WTC11 (cell line): ENCODE measurements around the gene MOXD1. TPM values are rescaled to one million over a fixed set of nuclear protein-coding genes. Genes with fewer than 3 reads are reported as not detected.

Experiments
- ATAC-seq: fragments of 200-7000 bp; cut with Tn5 transposase; 2 replicates; pipeline ENCODE4 v1.10.0; 2021; ENCODE audit warnings: mild to moderate bottlenecking, moderate library complexity
- CTCF ChIA-PET: fragments of 300-600 bp; sonication (Branson Sonifier 250); formaldehyde crosslinking; loops from one replicate; lab custom pipeline; 2021; ENCODE audit warnings: antibody characterized with exemption; lab: Charles Lee
- POLR2A ChIA-PET: fragments of 350-600 bp; sonication (Branson Sonifier 250); formaldehyde crosslinking; loops from one replicate; lab custom pipeline; 2021; ENCODE audit warnings: antibody characterized with exemption; lab: Charles Lee
- DNase-seq: peaks from one replicate; pipeline ENCODE4 v3.0.0; 2021; ENCODE audit warnings: low spot score
- H3K27ac Mint-ChIP-seq: 2 replicates; pipeline ENCODE4 v1.8.0; 2021; ENCODE audit warnings: mixed read lengths
- H3K27me3 Mint-ChIP-seq: 2 replicates; pipeline ENCODE4 v1.8.0; 2021; ENCODE audit warnings: low read depth, mild to moderate bottlenecking, moderate library complexity, mixed read lengths
- H3K36me3 Mint-ChIP-seq: 2 replicates; pipeline ENCODE4 v1.8.0; 2021; ENCODE audit warnings: mixed read lengths
- H3K4me1 Mint-ChIP-seq: 2 replicates; pipeline ENCODE4 v1.8.0; 2022; ENCODE audit warnings: mixed read lengths
- H3K4me3 Mint-ChIP-seq: 2 replicates; pipeline ENCODE4 v1.8.0; 2021; ENCODE audit warnings: mild to moderate bottlenecking, moderate library complexity, mixed read lengths
- H3K9me3 Mint-ChIP-seq: 2 replicates; pipeline ENCODE4 v1.8.0; 2021; ENCODE audit warnings: mixed read lengths
- ATF1 ChIP-seq: sonication (generic); formaldehyde crosslinking; IDR thresholded peaks from 2 replicates; pipeline ENCODE4 v1.8.1; 2023; ENCODE audit warnings: mild to moderate bottlenecking, moderate library complexity, missing genetic modification reagents
- ATF6 ChIP-seq: sonication (generic); formaldehyde crosslinking; IDR thresholded peaks from 2 replicates; pipeline ENCODE4 v1.8.1; 2023; ENCODE audit warnings: mild to moderate bottlenecking, missing genetic modification reagents
- CBFB ChIP-seq: sonication (generic); formaldehyde crosslinking; IDR thresholded peaks from 2 replicates; pipeline ENCODE4 v1.8.1; 2022; ENCODE audit warnings: mild to moderate bottlenecking, low read depth, missing genetic modification reagents
- CDX4 ChIP-seq: fragments of 250-450 bp; sonication (Bioruptor Pico); IDR thresholded peaks from 2 replicates; pipeline ENCODE4 v1.9.0; 2021; ENCODE audit warnings: moderate library complexity, mild to moderate bottlenecking, inconsistent platforms, borderline replicate concordance
- ELF4 ChIP-seq: sonication (generic); formaldehyde crosslinking; IDR thresholded peaks from 2 replicates; pipeline ENCODE4 v1.8.1; 2022; ENCODE audit warnings: low read depth, mild to moderate bottlenecking, moderate library complexity, missing genetic modification reagents
- ESRRA ChIP-seq: sonication (generic); formaldehyde crosslinking; IDR thresholded peaks from 2 replicates; pipeline ENCODE4 v1.8.1; 2022; ENCODE audit warnings: mild to moderate bottlenecking, missing genetic modification reagents, borderline replicate concordance
- FOXP4 ChIP-seq: sonication (generic); formaldehyde crosslinking; IDR thresholded peaks from 2 replicates; pipeline ENCODE4 v1.8.0; 2022; ENCODE audit warnings: mild to moderate bottlenecking, missing genetic modification reagents
- JUN ChIP-seq: sonication (generic); formaldehyde crosslinking; IDR thresholded peaks from 2 replicates; pipeline ENCODE4 v1.8.0; 2023; ENCODE audit warnings: mild to moderate bottlenecking, missing genetic modification reagents
- SOX15 ChIP-seq: fragments of 250-450 bp; sonication (Bioruptor Pico); IDR thresholded peaks from 2 replicates; pipeline ENCODE4 v1.9.0; 2021; ENCODE audit warnings: mild to moderate bottlenecking
- SP1 ChIP-seq: sonication (generic); formaldehyde crosslinking; conservative IDR thresholded peaks from 2 replicates; pipeline ENCODE4 v1.8.1; 2022; ENCODE audit warnings: missing genetic modification reagents
- ZNF138 ChIP-seq: sonication (generic); formaldehyde crosslinking; conservative IDR thresholded peaks from 2 replicates; pipeline ENCODE4 v1.8.1; 2022; ENCODE audit warnings: mild to moderate bottlenecking, moderate library complexity, missing genetic modification reagents
- ZNF281 ChIP-seq: sonication (generic); formaldehyde crosslinking; IDR thresholded peaks from 2 replicates; pipeline ENCODE4 v1.8.0; 2023; ENCODE audit warnings: mild to moderate bottlenecking, missing genetic modification reagents
- ZNF317 ChIP-seq: sonication (generic); formaldehyde crosslinking; IDR thresholded peaks from 2 replicates; pipeline ENCODE4 v1.8.1; 2023; ENCODE audit warnings: low read depth, mild to moderate bottlenecking, moderate library complexity, missing genetic modification reagents, borderline replicate concordance
- ZNF416 ChIP-seq: fragments of 250-450 bp; sonication (Bioruptor Pico); IDR thresholded peaks from 2 replicates; pipeline ENCODE4 v1.9.0; 2021; ENCODE audit warnings: mild to moderate bottlenecking, inconsistent platforms
- total RNA-seq: library from RNA; stranded (reverse); gene quantifications from 3 replicates; pipeline ENCODE4 v1.2.3, GENCODE V29; 2021
- TF ChIP-seq, protein P1 (sequence below): sonication (generic); formaldehyde crosslinking; IDR thresholded peaks from 2 replicates; pipeline ENCODE4 v1.8.1; 2023; ENCODE audit warnings: mild to moderate bottlenecking, missing genetic modification reagents, borderline replicate concordance
- TF ChIP-seq, protein P2 (sequence below): fragments of 250-450 bp; sonication (Bioruptor Pico); conservative IDR thresholded peaks from 2 replicates; pipeline ENCODE4 v1.9.0; 2021; ENCODE audit warnings: mild to moderate bottlenecking
- TF ChIP-seq, protein P3 (sequence below): sonication (generic); formaldehyde crosslinking; IDR thresholded peaks from 2 replicates; pipeline ENCODE4 v1.8.0; 2022; ENCODE audit warnings: mild to moderate bottlenecking, missing genetic modification reagents

MOXD1 gene
- total RNA-seq, 1 experiment from 2014 or later = 1.7 TPM

DNA sequence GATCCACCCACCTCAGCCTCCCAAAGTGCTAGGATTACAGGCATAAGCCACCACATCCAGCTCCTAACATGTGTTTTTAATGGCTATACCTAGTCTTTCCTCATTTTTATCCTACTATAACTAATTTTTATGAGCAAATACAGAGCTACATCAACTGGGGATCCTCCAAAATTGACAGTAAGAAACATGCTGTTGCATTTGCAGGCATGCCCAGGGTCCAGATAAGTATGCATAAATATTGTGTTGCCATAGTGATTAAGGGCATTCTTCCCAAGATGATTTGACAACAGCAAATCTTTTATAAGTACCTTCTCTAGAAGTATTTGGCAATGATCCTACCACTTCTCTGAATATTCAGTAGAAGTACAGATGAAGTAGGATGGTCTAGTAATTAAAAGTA, 41.9 kb upstream of the MOXD1 start:
- Mint-ChIP-seq H3K36me3 (peaks cover 18% of the 10 kb centered on the region), H3K4me3 (no peak overlapping the region), H3K27ac (no peak overlapping the region), H3K27me3 (no peaks in the 10 kb centered on the region; the same call in 1 of the 2 replicates), H3K4me1 (peaks cover 19% of the 10 kb centered on the region), H3K9me3 (peaks cover 28% of the 10 kb centered on the region)
- no peak for TF ChIP-seq SOX15
- no peak for TF ChIP-seq ATF6 (CRISPR knock-in tag)
- no peak for TF ChIP-seq ELF4
- ATAC-seq (no peak), DNase-seq (no peak)
- POLR2A ChIA-PET = interaction anchor here (0.6 kb wide), 1 partner anchor 310 kb away, joined by 3 read pairs; no protein-coding TSS in a partner anchor
- CTCF ChIA-PET = interaction anchor here (1.4 to 1.6 kb wide), 2 partner anchors 41 to 163 kb away, joined by 3 to 4 read pairs; no protein-coding TSS in a partner anchor

- Mint-ChIP-seq H3K4me3 (no peak overlapping the region), H3K4me1 (no peaks in the 10 kb centered on the region), H3K27ac (no peak overlapping the region), H3K9me3 (no peaks in the 10 kb centered on the region), H3K27me3 (no peaks in the 10 kb centered on the region; the same call in 1 of the 2 replicates), H3K36me3 (no peaks in the 10 kb centered on the region)
- ATAC-seq (no peak), DNase-seq (no peak)
- CTCF ChIA-PET = interaction anchor here (0.5 kb wide), 1 partner anchor 150 kb away, joined by 3 read pairs; no protein-coding TSS in a partner anchor
- POLR2A ChIA-PET = no interaction called here
- TF ChIP-seq ZNF138 (CRISPR knock-in tag) = no peak
- TF ChIP-seq ZNF416 (CRISPR knock-in tag) = no peak
- no peak for TF ChIP-seq CDX4 (CRISPR knock-in tag)
- no peak for TF ChIP-seq CBFB (CRISPR knock-in tag)
- no peak for TF ChIP-seq JUN (CRISPR knock-in tag)
- TF ChIP-seq SOX15 = no peak
- TF ChIP-seq SP1 (CRISPR knock-in tag) = no peak
- TF ChIP-seq ATF1 (CRISPR knock-in tag) = no peak
Measured at GRCh38 chr6:132430110-132430509, 28.8 kb upstream of the MOXD1 start.

DNA sequence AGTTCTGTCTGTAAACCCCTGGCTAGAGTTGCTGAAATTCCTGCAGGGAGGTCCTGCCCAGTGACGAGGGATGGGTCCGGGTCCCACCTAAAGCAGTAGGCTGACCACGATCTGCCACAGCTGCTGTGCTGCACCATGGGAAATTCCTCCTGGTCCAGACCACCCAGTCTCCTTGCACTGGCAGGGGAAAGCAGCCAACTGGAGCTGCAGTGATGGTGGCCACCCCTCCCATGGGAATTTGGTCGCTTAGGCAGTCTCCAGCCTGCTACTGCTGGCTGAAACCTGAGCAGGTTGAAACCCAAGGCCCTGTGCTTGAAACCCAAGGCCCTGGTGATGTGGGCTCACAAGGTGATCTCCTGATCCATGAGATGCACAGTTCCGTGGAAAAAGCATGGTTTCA, 23.9 kb upstream of the MOXD1 start:
- CTCF ChIA-PET = no interaction called here
- Mint-ChIP-seq H3K36me3 (no peaks in the 10 kb centered on the region; the same call in 1 of the 2 replicates), H3K4me3 (no peak overlapping the region), H3K27ac (no peak overlapping the region), H3K9me3 (peaks cover 35% of the 10 kb centered on the region), H3K27me3 (no peaks in the 10 kb centered on the region; the same call in 1 of the 2 replicates), H3K4me1 (no peaks in the 10 kb centered on the region)
- POLR2A ChIA-PET = no interaction called here
- DNase-seq (peak; percentile 16), ATAC-seq (no peak; the same call in 1 of the 2 replicates)
- TF ChIP-seq ZNF317 (no peak), FOXP4 (CRISPR knock-in tag) (no peak), ESRRA (CRISPR knock-in tag) (no peak), ZNF281 (CRISPR knock-in tag) (no peak)
- TF ChIP-seq, protein P1, sequence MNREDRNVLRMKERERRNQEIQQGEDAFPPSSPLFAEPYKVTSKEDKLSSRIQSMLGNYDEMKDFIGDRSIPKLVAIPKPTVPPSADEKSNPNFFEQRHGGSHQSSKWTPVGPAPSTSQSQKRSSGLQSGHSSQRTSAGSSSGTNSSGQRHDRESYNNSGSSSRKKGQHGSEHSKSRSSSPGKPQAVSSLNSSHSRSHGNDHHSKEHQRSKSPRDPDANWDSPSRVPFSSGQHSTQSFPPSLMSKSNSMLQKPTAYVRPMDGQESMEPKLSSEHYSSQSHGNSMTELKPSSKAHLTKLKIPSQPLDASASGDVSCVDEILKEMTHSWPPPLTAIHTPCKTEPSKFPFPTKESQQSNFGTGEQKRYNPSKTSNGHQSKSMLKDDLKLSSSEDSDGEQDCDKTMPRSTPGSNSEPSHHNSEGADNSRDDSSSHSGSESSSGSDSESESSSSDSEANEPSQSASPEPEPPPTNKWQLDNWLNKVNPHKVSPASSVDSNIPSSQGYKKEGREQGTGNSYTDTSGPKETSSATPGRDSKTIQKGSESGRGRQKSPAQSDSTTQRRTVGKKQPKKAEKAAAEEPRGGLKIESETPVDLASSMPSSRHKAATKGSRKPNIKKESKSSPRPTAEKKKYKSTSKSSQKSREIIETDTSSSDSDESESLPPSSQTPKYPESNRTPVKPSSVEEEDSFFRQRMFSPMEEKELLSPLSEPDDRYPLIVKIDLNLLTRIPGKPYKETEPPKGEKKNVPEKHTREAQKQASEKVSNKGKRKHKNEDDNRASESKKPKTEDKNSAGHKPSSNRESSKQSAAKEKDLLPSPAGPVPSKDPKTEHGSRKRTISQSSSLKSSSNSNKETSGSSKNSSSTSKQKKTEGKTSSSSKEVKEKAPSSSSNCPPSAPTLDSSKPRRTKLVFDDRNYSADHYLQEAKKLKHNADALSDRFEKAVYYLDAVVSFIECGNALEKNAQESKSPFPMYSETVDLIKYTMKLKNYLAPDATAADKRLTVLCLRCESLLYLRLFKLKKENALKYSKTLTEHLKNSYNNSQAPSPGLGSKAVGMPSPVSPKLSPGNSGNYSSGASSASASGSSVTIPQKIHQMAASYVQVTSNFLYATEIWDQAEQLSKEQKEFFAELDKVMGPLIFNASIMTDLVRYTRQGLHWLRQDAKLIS (CRISPR knock-in tag) = no peak
- TF ChIP-seq, protein P2, sequence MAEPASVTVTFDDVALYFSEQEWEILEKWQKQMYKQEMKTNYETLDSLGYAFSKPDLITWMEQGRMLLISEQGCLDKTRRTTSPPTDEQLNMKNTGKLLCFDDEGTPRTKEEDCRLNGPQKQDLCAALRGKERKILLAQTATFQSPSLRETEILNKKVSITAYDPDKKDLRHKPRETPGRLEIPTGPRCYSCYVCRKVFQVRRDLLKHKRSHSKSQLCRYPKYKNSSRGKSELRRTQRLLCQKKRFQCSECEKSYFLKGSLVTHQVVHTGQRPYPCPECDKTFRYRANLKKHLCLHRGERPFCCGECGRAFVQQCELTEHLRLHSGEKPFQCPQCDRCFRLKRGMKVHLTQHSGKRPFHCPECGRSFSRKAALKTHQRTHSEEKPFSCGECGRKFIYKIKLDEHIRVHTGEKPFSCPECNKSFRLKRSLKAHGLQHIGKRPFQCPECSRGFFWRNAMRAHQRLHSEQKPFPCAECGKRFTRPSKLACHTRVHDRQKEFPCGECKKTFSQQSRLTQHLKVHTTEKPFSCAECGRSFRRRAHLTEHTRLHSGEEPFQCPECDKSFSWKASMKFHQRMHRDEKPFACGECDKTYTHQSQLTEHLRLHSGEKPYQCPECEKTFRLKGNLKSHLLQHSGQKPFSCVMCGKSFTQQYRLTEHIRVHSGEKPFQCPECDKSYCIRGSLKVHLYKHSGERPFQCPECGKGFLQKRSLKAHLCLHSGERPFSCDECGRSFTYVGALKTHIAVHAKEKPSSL (CRISPR knock-in tag) = no peak
- TF ChIP-seq, protein P3, sequence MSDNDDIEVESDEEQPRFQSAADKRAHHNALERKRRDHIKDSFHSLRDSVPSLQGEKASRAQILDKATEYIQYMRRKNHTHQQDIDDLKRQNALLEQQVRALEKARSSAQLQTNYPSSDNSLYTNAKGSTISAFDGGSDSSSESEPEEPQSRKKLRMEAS (CRISPR knock-in tag) = no peak
